Left ventricle myocardium inferior (tissue), 1 donor: ENCODE measurements around the gene ASTN2. TPM values are rescaled to one million over a fixed set of nuclear protein-coding genes. Genes with fewer than 3 reads are reported as not detected.

Experiments
- DNase-seq: peaks from one replicate; pipeline ENCODE4 v3.0.0-alpha.2; 2020
- H3K27ac ChIP-seq: fragments of 200-600 bp; replicated peaks from 2 replicates; pipeline ENCODE4 v1.8.0; 2021
- H3K27me3 ChIP-seq: fragments of 200-600 bp; 2 replicates; pipeline ENCODE4 v1.8.0; 2021; ENCODE audit warnings: low read depth
- H3K36me3 ChIP-seq: fragments of 200-600 bp; 2 replicates; pipeline ENCODE4 v1.8.0; 2021
- H3K4me1 ChIP-seq: fragments of 200-600 bp; 2 replicates; pipeline ENCODE4 v1.8.0; 2021
- H3K4me3 ChIP-seq: fragments of 200-600 bp; 2 replicates; pipeline ENCODE4 v1.8.0; 2021; ENCODE audit warnings: mild to moderate bottlenecking, moderate library complexity
- H3K9me3 ChIP-seq: fragments of 200-600 bp; replicated peaks from 2 replicates; pipeline ENCODE4 v1.8.0; 2021
- CTCF ChIP-seq: fragments of 200-600 bp; IDR thresholded peaks from 2 replicates; pipeline ENCODE4 v1.8.0; 2021; ENCODE audit warnings: antibody characterized with exemption, mild to moderate bottlenecking, borderline replicate concordance
- intact Hi-C: fragments of 100-400 bp; cut with micrococcal nuclease; formaldehyde crosslinking; loops from one replicate; pipeline ENCODE4 v1.11.0; 2022
- total RNA-seq: library from RNA; stranded (reverse); fragmentation: NEBNext Ultra II Directional; extraction: Animal tissue kit (Norgen Biotek cat#: 25700); gene quantifications from one replicate; pipeline ENCODE4 v1.2.1, GENCODE V29; 2021
- donor health status: DM: no; HTN: yes; CAD: no; lungs with severe emphysema.

ASTN2 gene
- total RNA-seq, 1 donor from 2014 or later: 6.1 TPM

- Histone ChIP-seq H3K27ac (no peak overlapping the region), H3K9me3 (no peaks in the 10 kb centered on the region), H3K36me3 (no peaks in the 10 kb centered on the region), H3K4me1 (no peaks in the 10 kb centered on the region), H3K27me3 (no peaks in the 10 kb centered on the region), H3K4me3 (no peak overlapping the region)
- no peak for DNase-seq
- no peak for TF ChIP-seq CTCF
- intact Hi-C loops: no loop called here
Observed at GRCh38 chr9:116404228-116404627, 1010.6 kb downstream of the ASTN2 start.

- H3K4me1 ChIP-seq: no peaks in the 10 kb centered on the region
- no peak for DNase-seq
- intact Hi-C loops: no loop called here
Observed at GRCh38 chr9:116403171-116403570, 1011.7 kb downstream of the ASTN2 start.

GRCh38 chr9:116395699-116396037 is 1019.2 kb downstream of the ASTN2 start:
- no peak overlapping the region for H3K4me3 ChIP-seq
- no peaks in the 10 kb centered on the region for H3K27me3 ChIP-seq
- no peak overlapping the region for H3K27ac ChIP-seq
- no peaks in the 10 kb centered on the region for H3K9me3 ChIP-seq
- no peak for DNase-seq
- H3K36me3 ChIP-seq: no peaks in the 10 kb centered on the region
- H3K4me1 ChIP-seq: no peaks in the 10 kb centered on the region
- no peak for TF ChIP-seq CTCF
- intact Hi-C loops: no loop called here

More at GRCh38 chr9:116403171-116403570, 1011.7 kb downstream of the ASTN2 start:
- no peaks in the 10 kb centered on the region for H3K27me3 ChIP-seq
- H3K9me3 ChIP-seq: no peaks in the 10 kb centered on the region
- no peaks in the 10 kb centered on the region for H3K36me3 ChIP-seq
- no peak overlapping the region for H3K27ac ChIP-seq
- no peak for TF ChIP-seq CTCF
- H3K4me3 ChIP-seq: no peak overlapping the region

GRCh38 chr9:116394894-116395698 is 1019.8 kb downstream of the ASTN2 start:
- intact Hi-C loops: no loop called here
- Histone ChIP-seq H3K4me1 (no peaks in the 10 kb centered on the region), H3K27ac (no peak overlapping the region), H3K27me3 (no peaks in the 10 kb centered on the region), H3K36me3 (no peaks in the 10 kb centered on the region), H3K4me3 (no peak overlapping the region), H3K9me3 (no peaks in the 10 kb centered on the region)
- no peak for TF ChIP-seq CTCF
- DNase-seq: no peak

GRCh38 chr9:116394070-116394469 is 1020.8 kb downstream of the ASTN2 start:
- H3K4me1 ChIP-seq: no peaks in the 10 kb centered on the region
- no peaks in the 10 kb centered on the region for H3K9me3 ChIP-seq
- DNase-seq: no peak
- H3K36me3 ChIP-seq: no peaks in the 10 kb centered on the region
- no peaks in the 10 kb centered on the region for H3K27me3 ChIP-seq
- no peak overlapping the region for H3K4me3 ChIP-seq
- TF ChIP-seq CTCF: no peak
- intact Hi-C loops: no loop called here
- H3K27ac ChIP-seq: no peak overlapping the region
